ENCODE results near the gene RING1. TPM values are rescaled to one million over a fixed set of nuclear protein-coding genes. Genes with fewer than 3 reads are reported as not detected.

RING1 gene
- polyA plus RNA-seq, 1 experiment: 36.6 TPM

- ChIA-PET CTCF (interaction anchor here (0.7 to 4.9 kb wide), 16 partner anchors 9 to 642 kb away, joined by 3 to 21 read pairs (median 4); partner anchors contain the start of genes RING1, RPS18 and VPS52), POLR2A (no interaction called here)
- no peak for DNase-seq (ENCODE audit: low read depth)
- no peak for TF ChIP-seq CTCF (IDR thresholded peaks at IDR 0.05; ENCODE audit: insufficient read depth, low read depth, low read length)
- Histone ChIP-seq H3K36me3 (ENCODE audit: control insufficient read depth, insufficient read depth, low read length) (peaks cover 23% of the 10 kb centered on the region), H3K4me3 (ENCODE audit: low read depth, low read length) (no peak overlapping the region), H3K27me3 (ENCODE audit: control insufficient read depth, insufficient read depth, low read length) (no peaks in the 10 kb centered on the region)
Observed at GRCh38 chr6:33198159-33198852, 10.0 kb upstream of the RING1 start.

GRCh38 chr6:33198853-33199436 is 9.4 kb upstream of the RING1 start:
- ChIA-PET POLR2A (no interaction called here), CTCF (interaction anchor here (0.7 to 4.9 kb wide), 3 partner anchors 26 to 66 kb away, joined by 3 to 21 read pairs (median 3); no protein-coding TSS in a partner anchor)
- no peak for TF ChIP-seq CTCF (IDR thresholded peaks at IDR 0.05; ENCODE audit: insufficient read depth, low read depth, low read length)
- Histone ChIP-seq H3K4me3 (ENCODE audit: low read depth, low read length) (peak overlapping the region; percentile 78), H3K36me3 (ENCODE audit: control insufficient read depth, insufficient read depth, low read length) (peaks cover 29% of the 10 kb centered on the region), H3K27me3 (ENCODE audit: control insufficient read depth, insufficient read depth, low read length) (no peaks in the 10 kb centered on the region)
- no peak for DNase-seq (ENCODE audit: low read depth)

- no peak for DNase-seq (ENCODE audit: low read depth)
- ChIA-PET POLR2A (interaction anchor here (0.6 to 0.7 kb wide), 2 partner anchors 50 to 98 kb away, joined by 3 to 24 read pairs; no protein-coding TSS in a partner anchor), CTCF (interaction anchor here (1.0 to 4.9 kb wide), 4 partner anchors 27 to 218 kb away, joined by 3 to 21 read pairs (median 3); partner anchors contain the start of gene CUTA)
- no peak for TF ChIP-seq CTCF (IDR thresholded peaks at IDR 0.05; ENCODE audit: insufficient read depth, low read depth, low read length)
- Histone ChIP-seq H3K27me3 (ENCODE audit: control insufficient read depth, insufficient read depth, low read length) (no peaks in the 10 kb centered on the region), H3K4me3 (ENCODE audit: low read depth, low read length) (peak overlapping the region; percentile 78), H3K36me3 (ENCODE audit: control insufficient read depth, insufficient read depth, low read length) (peaks cover 28% of the 10 kb centered on the region)
Observed at GRCh38 chr6:33199687-33200218, 8.5 kb upstream of the RING1 start.

GRCh38 chr6:33200219-33201146 is 7.8 kb upstream of the RING1 start, which contains the start of the genes RXRB and SLC39A7:
Gene RXRB, minus strand, starts transcription at chr6:33200665. Its CDS starts 189 bp downstream, at chr6:33200476.
Gene SLC39A7, plus strand, starts transcription at chr6:33200867. Its CDS starts 379 bp downstream, at chr6:33201246.
- CTCF ChIA-PET: interaction anchor here (1.0 to 4.9 kb wide), 3 partner anchors 48 to 217 kb away, joined by 3 to 21 read pairs (median 3); partner anchors contain the start of gene CUTA
- H3K4me3 ChIP-seq (ENCODE audit: low read depth, low read length): peak within 1 kb of the TSS; percentile 78
- H3K36me3 ChIP-seq (ENCODE audit: control insufficient read depth, insufficient read depth, low read length): peaks cover 21% of the 10 kb centered on the region
- DNase-seq (ENCODE audit: low read depth): peak; percentile 96
- POLR2A ChIA-PET: interaction anchor here (0.7 kb wide), 1 partner anchor 98 kb away, joined by 24 read pairs; no protein-coding TSS in a partner anchor
- no peaks in the 10 kb centered on the region for H3K27me3 ChIP-seq (ENCODE audit: control insufficient read depth, insufficient read depth, low read length)
- TF ChIP-seq CTCF (IDR thresholded peaks at IDR 0.05; ENCODE audit: insufficient read depth, low read depth, low read length): no peak

All from BJ (cell line).